ENCODE data around the gene GID8. TPM values are rescaled to one million over a fixed set of nuclear protein-coding genes. Genes with fewer than 3 reads are reported as not detected.

Gene GID8
- total and polyA plus RNA-seq, 9 of the 15 experiments (the other 6 are each of a cell fraction or from before 2014, with no cell fraction given), result 7.5 to 31.6 (median 22.2) TPM

DNA sequence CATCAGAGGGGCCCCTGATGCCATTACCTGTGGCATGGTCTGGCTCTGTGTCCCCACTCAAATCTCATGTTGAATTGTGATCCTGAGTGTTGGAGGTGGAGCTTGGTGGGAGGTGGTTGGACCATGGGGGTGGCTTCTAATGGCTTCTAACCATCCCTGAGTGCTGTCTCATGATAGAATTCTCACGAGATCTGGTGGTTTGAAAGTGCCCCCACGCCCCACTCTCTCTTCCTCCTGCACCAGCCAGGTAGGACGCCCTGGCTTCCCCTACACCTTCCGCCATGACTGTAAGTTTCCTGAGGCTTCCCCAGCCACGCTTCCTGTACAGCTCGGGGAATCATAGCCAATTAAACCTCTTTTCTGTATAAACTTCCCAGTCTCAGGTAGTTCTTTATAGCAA, 53.9 kb downstream of the GID8 start:
- Histone ChIP-seq H3K36me3 (ENCODE audit: control insufficient read depth, insufficient read depth, low read length) (no peaks in the 10 kb centered on the region), H3K4me1 (replicated peaks in 1 of 2; ENCODE audit: control insufficient read depth in 2 of 2, insufficient read depth in 2 of 2, low read length in 2 of 2) (peaks cover 0 to 16% of the 10 kb centered on the region in 2 experiments; a peak in 2 of 5 replicates), H3K9me1 (ENCODE audit: control insufficient read depth, insufficient read depth, low read length) (no peaks in the 10 kb centered on the region), H3K4me2 (ENCODE audit: insufficient read depth, low read length) (no peak overlapping the region), H3K9ac (ENCODE audit: insufficient read depth in 1 of 2, low read depth in 2 of 2, low read length in 2 of 2) (no peak overlapping the region), H3K4me3 (no peak overlapping the region), H3K79me2 (ENCODE audit: control insufficient read depth, insufficient read depth, low read length) (no peaks in the 10 kb centered on the region), H2AFZ (ENCODE audit: low read depth, low read length) (no peak overlapping the region), H3K27ac (ENCODE audit: extremely low read depth, low read depth, low read length) (no peak overlapping the region), H3K9me3 (replicated peaks; ENCODE audit: control insufficient read depth, insufficient read depth, low read depth, low read length) (no peaks in the 10 kb centered on the region), H4K20me1 (replicated peaks; ENCODE audit: control insufficient read depth, insufficient read depth, low read length) (peaks cover 7% of the 10 kb centered on the region), H3K27me3 (ENCODE audit: control insufficient read depth in 2 of 2, insufficient read depth in 2 of 2, low read length in 2 of 2) (peaks cover 58 to 84% of the 10 kb centered on the region in 2 experiments)
- no TSS peak for BruUV-seq (replicated peaks)
- in situ Hi-C loops (cut with MboI), result no loop called here
- FAIRE-seq (peak; percentile 6), ATAC-seq (no peak), DNase-seq (ENCODE audit: extremely low read depth in 1 of 4, low spot score in 3 of 4) (no peak)
- peak; percentile 45; the same call in 1 of the 2 replicates for TF ChIP-seq CHD2 (IDR thresholded peaks at IDR 0.05; ENCODE audit: low read depth, low read length)
- no peak for TF ChIP-seq TBL1XR1 (IDR thresholded peaks at IDR 0.05; ENCODE audit: low read length in 2 of 2)
- WGBS (ENCODE audit: insufficient coverage, low coverage, missing lambda C conversion rate), result 2% methylated on average over 6 of the region's 6 CpGs
- CTCF ChIA-PET (ENCODE audit: low intra/inter-chr PET ratio), result no interaction called here
- intact Hi-C loops (cut with micrococcal nuclease), result no loop called here
- POLR2A ChIA-PET, result interaction anchor here (0.6 kb wide), 1 partner anchor 529 kb away, joined by 3 read pairs; no protein-coding TSS in a partner anchor

DNA sequence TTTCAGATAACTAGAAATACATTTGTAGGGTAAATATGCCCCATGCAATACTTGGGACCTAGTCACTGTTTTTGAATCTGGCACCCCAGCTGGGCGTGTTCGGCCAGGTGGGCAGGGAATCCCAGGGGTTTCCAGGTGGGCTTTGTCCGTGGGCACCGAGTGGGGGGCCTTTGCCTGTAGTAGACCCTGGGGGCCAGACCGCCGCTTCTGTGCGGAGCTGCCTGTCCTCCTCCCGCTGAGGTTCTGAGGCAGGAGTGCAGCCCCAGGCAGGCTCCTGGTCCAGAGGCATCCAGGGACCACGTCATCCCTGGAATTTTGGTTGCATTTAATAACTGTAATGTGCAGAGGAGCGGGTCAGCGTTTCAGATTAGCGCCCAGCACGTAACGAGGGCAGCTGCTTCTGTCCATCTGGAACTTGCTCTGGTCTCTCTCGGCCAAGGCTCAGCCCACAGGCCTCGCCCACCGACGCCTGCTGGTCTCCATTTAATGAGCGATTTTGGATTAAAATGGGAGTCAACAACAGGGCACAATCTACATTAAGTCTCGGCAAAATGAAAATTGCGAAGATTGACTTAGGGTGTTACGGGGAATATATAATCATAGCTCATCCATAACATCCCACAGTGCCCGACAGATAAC, 56.0 kb downstream of the GID8 start:
- H3K9me3 ChIP-seq (replicated peaks; ENCODE audit: control insufficient read depth, insufficient read depth, low read depth, low read length), result no peaks in the 10 kb centered on the region
- H3K9me1 ChIP-seq (ENCODE audit: control insufficient read depth, insufficient read depth, low read length), result no peaks in the 10 kb centered on the region
- H3K4me2 ChIP-seq (ENCODE audit: insufficient read depth, low read length), result no peak overlapping the region
- CTCF ChIA-PET (ENCODE audit: low intra/inter-chr PET ratio), result no interaction called here
- no peak for ATAC-seq
- intact Hi-C loops (cut with micrococcal nuclease), result no loop called here
- no peak overlapping the region for H3K9ac ChIP-seq (ENCODE audit: insufficient read depth in 1 of 2, low read depth in 2 of 2, low read length in 2 of 2)
- FAIRE-seq, result no peak
- H3K4me1 ChIP-seq (replicated peaks in 1 of 2; ENCODE audit: control insufficient read depth in 2 of 2, insufficient read depth in 2 of 2, low read length in 2 of 2), result peaks cover 0 to 15% of the 10 kb centered on the region in 2 experiments; a peak in 2 of 5 replicates
- POLR2A ChIA-PET, result no interaction called here
- H3K27me3 ChIP-seq (ENCODE audit: control insufficient read depth in 2 of 2, insufficient read depth in 2 of 2, low read length in 2 of 2), result peaks cover 57 to 88% of the 10 kb centered on the region in 2 experiments
- H3K27ac ChIP-seq (ENCODE audit: extremely low read depth, low read depth, low read length), result no peak overlapping the region
- 10% methylated on average over 21 of the region's 23 CpGs for WGBS (ENCODE audit: insufficient coverage, low coverage, missing lambda C conversion rate)
- BruUV-seq (replicated peaks), result no TSS peak
- no peaks in the 10 kb centered on the region for H3K79me2 ChIP-seq (ENCODE audit: control insufficient read depth, insufficient read depth, low read length)
- DNase-seq (ENCODE audit: extremely low read depth in 1 of 4, low spot score in 3 of 4), result no peak
- H4K20me1 ChIP-seq (replicated peaks; ENCODE audit: control insufficient read depth, insufficient read depth, low read length), result peaks cover 9% of the 10 kb centered on the region
- in situ Hi-C loops (cut with MboI), result no loop called here
- H3K4me3 ChIP-seq, result no peak overlapping the region
- no peak overlapping the region for H2AFZ ChIP-seq (ENCODE audit: low read depth, low read length)
- H3K36me3 ChIP-seq (ENCODE audit: control insufficient read depth, insufficient read depth, low read length), result no peaks in the 10 kb centered on the region
- TF ChIP-seq ZNF184 (CRISPR knock-in tag; IDR thresholded peaks at IDR 0.05) (no peak), ZBTB8A (IDR thresholded peaks at IDR 0.05; ENCODE audit: partially characterized antibody) (no peak), BMI1 (IDR thresholded peaks at IDR 0.05; ENCODE audit: low read length) (no peak), ZNF444 (CRISPR knock-in tag; IDR thresholded peaks at IDR 0.05) (no peak), FOXA1 (IDR thresholded peaks at IDR 0.05; ENCODE audit: borderline replicate concordance) (no peak), HNRNPL (IDR thresholded peaks at IDR 0.05; ENCODE audit: low read depth, low read length) (no peak), TARDBP (IDR thresholded peaks at IDR 0.05) (no peak), CBX3 (IDR thresholded peaks at IDR 0.05; ENCODE audit: borderline replicate concordance in 1 of 2, low read length in 2 of 2) (no peak)
- TF ChIP-seq, protein P1, sequence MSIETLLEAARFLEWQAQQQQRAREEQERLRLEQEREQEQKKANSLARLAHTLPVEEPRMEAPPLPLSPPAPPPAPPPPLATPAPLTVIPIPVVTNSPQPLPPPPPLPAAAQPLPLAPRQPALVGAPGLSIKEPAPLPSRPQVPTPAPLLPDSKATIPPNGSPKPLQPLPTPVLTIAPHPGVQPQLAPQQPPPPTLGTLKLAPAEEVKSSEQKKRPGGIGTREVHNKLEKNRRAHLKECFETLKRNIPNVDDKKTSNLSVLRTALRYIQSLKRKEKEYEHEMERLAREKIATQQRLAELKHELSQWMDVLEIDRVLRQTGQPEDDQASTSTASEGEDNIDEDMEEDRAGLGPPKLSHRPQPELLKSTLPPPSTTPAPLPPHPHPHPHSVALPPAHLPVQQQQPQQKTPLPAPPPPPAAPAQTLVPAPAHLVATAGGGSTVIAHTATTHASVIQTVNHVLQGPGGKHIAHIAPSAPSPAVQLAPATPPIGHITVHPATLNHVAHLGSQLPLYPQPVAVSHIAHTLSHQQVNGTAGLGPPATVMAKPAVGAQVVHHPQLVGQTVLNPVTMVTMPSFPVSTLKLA (conservative IDR thresholded peaks at IDR 0.05), result no peak
- TF ChIP-seq, protein P2, sequence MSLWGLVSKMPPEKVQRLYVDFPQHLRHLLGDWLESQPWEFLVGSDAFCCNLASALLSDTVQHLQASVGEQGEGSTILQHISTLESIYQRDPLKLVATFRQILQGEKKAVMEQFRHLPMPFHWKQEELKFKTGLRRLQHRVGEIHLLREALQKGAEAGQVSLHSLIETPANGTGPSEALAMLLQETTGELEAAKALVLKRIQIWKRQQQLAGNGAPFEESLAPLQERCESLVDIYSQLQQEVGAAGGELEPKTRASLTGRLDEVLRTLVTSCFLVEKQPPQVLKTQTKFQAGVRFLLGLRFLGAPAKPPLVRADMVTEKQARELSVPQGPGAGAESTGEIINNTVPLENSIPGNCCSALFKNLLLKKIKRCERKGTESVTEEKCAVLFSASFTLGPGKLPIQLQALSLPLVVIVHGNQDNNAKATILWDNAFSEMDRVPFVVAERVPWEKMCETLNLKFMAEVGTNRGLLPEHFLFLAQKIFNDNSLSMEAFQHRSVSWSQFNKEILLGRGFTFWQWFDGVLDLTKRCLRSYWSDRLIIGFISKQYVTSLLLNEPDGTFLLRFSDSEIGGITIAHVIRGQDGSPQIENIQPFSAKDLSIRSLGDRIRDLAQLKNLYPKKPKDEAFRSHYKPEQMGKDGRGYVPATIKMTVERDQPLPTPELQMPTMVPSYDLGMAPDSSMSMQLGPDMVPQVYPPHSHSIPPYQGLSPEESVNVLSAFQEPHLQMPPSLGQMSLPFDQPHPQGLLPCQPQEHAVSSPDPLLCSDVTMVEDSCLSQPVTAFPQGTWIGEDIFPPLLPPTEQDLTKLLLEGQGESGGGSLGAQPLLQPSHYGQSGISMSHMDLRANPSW (CRISPR knock-in tag; IDR thresholded peaks at IDR 0.05), result no peak
